Measurements from ENCODE around the gene CMSS1. TPM values are rescaled to one million over a fixed set of nuclear protein-coding genes. Genes with fewer than 3 reads are reported as not detected.

Gene CMSS1
- total RNA-seq, 1 donor from 2014 or later: 34.8 TPM

GRCh38 chr3:100002599-100003350 is 185.1 kb downstream of the CMSS1 start:
- no peak overlapping the region for H3K27ac ChIP-seq (replicated peaks)
- no peak for DNase-seq

DNA sequence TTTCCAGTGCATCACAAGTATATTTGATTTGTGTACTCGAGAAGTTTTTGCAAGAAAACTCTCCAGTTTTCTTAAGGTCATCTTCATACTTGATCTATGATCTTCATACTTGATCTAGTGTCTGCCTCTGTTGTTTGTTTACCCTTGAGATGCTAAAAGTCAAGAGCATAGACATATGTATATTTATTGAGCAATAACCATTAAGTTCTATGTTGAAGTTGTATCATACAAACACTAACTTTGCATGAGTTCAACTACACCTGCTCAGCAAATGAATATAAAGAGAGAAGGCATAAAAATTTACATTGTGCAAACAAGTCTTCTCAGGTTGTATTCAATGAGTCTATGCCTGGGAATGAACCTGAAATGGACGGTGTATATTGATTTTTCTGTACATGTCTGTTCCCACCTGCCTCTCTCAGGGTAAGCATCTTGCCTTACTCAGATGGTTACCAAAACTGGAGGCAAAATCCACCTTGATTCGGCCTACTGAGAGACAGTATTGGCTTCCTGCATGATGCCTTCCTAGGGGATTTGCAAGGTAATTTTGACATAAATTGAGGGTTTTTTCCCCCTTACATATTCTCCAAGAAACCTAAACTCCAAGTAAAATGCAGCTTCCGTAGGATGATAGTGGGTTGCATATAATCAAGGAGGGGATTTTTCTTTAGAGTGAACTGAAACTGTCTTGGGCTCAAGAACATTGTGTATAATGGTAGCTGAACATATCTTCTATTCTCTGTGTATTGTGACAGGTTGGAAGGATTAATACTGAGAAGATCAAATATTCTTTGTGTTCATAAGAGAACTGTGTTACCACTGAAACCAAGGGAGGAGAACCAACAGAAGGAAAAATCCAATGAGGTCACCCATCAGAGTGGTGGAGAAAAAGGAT is 186.2 kb downstream of the CMSS1 start:
- no peak for DNase-seq
- intact Hi-C loops (cut with micrococcal nuclease): no loop called here
- Histone ChIP-seq H3K4me1 (peaks cover 64% of the 10 kb centered on the region), H3K4me3 (no peak overlapping the region), H3K27ac (replicated peaks) (peak overlapping the region; percentile 71), H3K9me3 (replicated peaks) (no peaks in the 10 kb centered on the region), H3K36me3 (no peaks in the 10 kb centered on the region), H3K27me3 (ENCODE audit: low read depth) (no peaks in the 10 kb centered on the region)
- no peak for TF ChIP-seq CTCF (IDR thresholded peaks at IDR 0.05; ENCODE audit: borderline replicate concordance)

More at GRCh38 chr3:100002599-100003350, 185.1 kb downstream of the CMSS1 start:
- Histone ChIP-seq H3K4me3 (no peak overlapping the region), H3K4me1 (peaks cover 53% of the 10 kb centered on the region), H3K27me3 (ENCODE audit: low read depth) (no peaks in the 10 kb centered on the region), H3K36me3 (no peaks in the 10 kb centered on the region), H3K9me3 (replicated peaks) (no peaks in the 10 kb centered on the region)
- TF ChIP-seq CTCF (IDR thresholded peaks at IDR 0.05; ENCODE audit: borderline replicate concordance): no peak
- intact Hi-C loops (cut with micrococcal nuclease): no loop called here

DNA sequence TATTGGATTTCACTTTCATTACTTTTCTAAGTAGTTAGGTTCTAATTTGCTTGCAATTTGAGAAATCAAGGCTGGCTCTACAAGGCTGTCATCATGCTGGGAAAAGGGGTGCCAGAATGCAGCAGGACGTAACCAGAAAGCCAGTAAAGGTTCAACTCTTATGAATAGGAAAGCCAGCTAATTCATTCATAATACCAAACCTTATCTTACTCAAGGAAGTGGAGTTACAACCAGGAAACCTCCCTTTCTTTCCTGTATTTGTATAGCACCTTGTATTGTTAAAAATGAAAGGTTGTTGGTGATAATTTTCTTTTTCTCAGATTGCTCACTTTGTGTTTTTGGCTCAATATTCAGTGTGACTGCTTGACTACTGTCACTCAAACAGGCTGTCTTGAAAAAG is 187.3 kb downstream of the CMSS1 start:
- DNase-seq: no peak
- no peak for TF ChIP-seq CTCF (IDR thresholded peaks at IDR 0.05; ENCODE audit: borderline replicate concordance)
- no peaks in the 10 kb centered on the region for H3K36me3 ChIP-seq
- peaks cover 75% of the 10 kb centered on the region for H3K4me1 ChIP-seq
- intact Hi-C loops (cut with micrococcal nuclease): no loop called here
- peak overlapping the region; percentile 71 for H3K27ac ChIP-seq (replicated peaks)
- no peaks in the 10 kb centered on the region for H3K9me3 ChIP-seq (replicated peaks)
- no peaks in the 10 kb centered on the region for H3K27me3 ChIP-seq (ENCODE audit: low read depth)
- H3K4me3 ChIP-seq: no peak overlapping the region

GRCh38 chr3:100005665-100006393 is 188.2 kb downstream of the CMSS1 start:
- peaks cover 82% of the 10 kb centered on the region for H3K4me1 ChIP-seq
- no peaks in the 10 kb centered on the region for H3K9me3 ChIP-seq (replicated peaks)
- H3K27ac ChIP-seq (replicated peaks): peak overlapping the region; percentile 71
- no peaks in the 10 kb centered on the region for H3K36me3 ChIP-seq
- DNase-seq: no peak
- intact Hi-C loops (cut with micrococcal nuclease): no loop called here
- TF ChIP-seq CTCF (IDR thresholded peaks at IDR 0.05; ENCODE audit: borderline replicate concordance): no peak
- no peak overlapping the region for H3K4me3 ChIP-seq
- H3K27me3 ChIP-seq (ENCODE audit: low read depth): no peaks in the 10 kb centered on the region

DNA sequence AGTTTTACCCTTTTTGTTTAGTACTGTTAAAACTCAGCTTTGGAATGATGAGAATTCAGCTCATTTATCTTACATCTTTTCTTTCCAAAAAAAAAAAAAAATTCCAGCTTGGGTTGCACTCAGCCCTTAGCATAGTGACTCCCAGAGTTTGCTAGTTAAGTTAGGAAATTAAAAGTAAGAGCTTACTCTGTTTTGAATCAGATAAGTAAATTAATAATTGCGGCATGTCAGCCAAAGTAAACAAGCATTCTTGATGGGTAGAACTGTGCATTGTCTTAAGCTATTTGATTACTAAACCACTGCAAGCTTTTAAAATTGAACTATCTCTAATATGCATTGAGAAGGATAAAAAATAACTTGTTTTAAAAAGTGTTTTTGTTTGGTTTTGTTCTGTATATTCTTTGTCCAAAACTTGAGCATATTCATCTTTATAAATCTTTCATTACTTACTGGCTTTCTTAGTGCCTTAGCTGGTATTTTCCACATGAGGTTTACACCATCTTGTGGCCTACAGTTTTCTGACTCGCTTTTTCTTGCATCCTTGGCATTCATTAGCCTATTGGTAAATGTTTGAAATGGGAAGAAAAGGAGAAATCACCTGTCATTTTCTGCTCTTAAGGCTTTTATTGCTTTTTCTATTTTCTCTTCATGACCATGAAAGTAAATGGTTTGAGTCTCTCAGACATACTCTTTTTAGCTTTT is 189.1 kb downstream of the CMSS1 start:
- no peak for DNase-seq
- Histone ChIP-seq H3K36me3 (no peaks in the 10 kb centered on the region), H3K9me3 (replicated peaks) (no peaks in the 10 kb centered on the region), H3K27me3 (ENCODE audit: low read depth) (no peaks in the 10 kb centered on the region), H3K27ac (replicated peaks) (peak overlapping the region; percentile 71), H3K4me3 (no peak overlapping the region), H3K4me1 (peaks cover 82% of the 10 kb centered on the region)
- TF ChIP-seq CTCF (IDR thresholded peaks at IDR 0.05; ENCODE audit: borderline replicate concordance): no peak
- intact Hi-C loops (cut with micrococcal nuclease): no loop called here

Measured in left ventricle myocardium inferior (tissue), 1 donor.